Activated CD4-positive, alpha-beta T cell treated with anti-CD3 and anti-CD28 coated beads, Interleukin-2, Interleukin-4, amounts not matched to agents 100 ng/mL and 50 ng/mL, durations not matched to agents 16 hours and 8 hours (primary cell): ENCODE results near the gene AGFG2.
"Not testable (repeated sequence)": the region's sequence is repeated elsewhere in the genome, so short reads cannot be mapped to it uniquely, and the experiment has no call there.

ENCODE experiments used
- DNase-seq: peaks from one replicate; pipeline ENCODE4 v3.0.0-alpha.2; 2020; ENCODE audit warnings: low spot score

Gene AGFG2

DNA sequence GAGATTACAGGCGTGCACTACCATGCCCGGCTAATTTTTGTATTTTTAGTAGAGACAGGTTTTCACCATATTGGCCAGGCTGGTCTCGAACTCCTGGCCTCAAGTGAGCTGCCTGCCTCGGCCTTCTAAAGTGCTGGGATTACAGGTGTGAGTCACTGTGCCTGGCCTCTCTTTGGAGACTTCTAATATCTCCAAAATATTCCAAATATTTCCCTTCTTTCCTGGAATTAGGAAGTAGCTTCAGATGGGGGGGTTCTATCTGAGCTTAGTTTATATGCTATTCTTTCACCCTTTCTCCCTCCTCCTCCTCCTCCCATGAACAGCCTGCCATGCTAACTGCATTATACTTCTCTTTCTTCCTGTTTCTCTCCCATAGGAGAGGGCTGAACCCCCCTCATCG is 9.4 kb downstream of the AGFG2 start:
- not testable (repeated sequence) for DNase-seq

DNA sequence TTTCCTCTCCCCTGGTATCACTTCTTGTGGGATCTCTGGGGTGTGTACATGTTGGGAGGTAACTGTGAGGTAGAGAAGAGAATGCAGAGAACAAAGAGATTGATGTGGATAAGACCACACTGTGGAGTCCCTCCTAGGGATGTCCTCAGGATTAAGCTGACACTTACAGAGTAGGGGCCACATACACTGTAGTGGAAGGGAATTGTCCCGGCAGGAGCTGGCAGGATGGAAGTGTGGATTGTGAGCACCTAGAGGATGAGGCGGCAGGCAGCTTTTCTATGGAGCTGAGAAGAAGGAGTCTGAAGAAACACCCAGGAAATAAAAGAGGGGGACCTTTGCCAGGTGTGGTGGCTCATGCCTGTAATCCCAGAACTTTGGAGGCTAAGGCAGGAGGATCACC is 13.5 kb downstream of the AGFG2 start:
- DNase-seq = no peak

DNA sequence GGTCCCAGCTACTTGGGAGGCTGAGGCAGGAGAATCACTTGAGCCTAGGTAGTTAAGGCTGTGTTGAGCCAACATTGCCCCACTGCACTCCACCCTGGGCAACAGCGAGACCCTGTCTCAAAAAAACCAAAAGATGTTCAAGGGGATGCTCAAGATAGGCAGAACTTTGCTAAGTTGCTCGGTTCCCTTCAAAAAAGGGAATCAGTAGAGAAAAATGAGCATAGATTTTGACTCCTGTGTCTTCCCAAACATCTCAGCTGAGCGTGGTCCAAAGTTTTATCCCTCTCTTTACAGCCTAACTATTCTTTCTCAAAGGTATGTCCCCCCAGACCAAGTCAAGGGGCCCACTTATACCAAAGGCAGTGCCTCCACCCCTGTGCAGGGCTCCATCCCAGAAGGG is 14.0 kb downstream of the AGFG2 start:
- no peak for DNase-seq

DNA sequence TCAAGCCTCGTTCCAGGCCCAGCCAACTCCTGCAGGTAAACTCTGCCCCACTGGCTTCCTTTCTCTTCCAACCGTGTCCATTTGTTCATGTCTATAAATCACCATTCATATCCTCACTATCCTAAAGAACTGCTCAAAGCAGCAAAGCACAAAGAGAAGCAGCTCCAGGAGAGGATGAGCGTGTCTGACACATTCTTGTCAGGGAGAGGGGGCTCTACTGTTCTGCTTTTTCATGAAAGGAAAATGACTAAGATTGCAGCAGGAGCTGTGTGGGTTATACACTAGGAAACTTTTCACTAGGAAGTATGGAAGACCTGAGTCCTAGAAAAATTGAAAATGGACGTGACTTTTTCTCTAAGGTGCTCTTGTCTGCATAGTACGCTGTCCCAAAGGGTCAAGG is 16.7 kb downstream of the AGFG2 start:
- no peak for DNase-seq

DNA sequence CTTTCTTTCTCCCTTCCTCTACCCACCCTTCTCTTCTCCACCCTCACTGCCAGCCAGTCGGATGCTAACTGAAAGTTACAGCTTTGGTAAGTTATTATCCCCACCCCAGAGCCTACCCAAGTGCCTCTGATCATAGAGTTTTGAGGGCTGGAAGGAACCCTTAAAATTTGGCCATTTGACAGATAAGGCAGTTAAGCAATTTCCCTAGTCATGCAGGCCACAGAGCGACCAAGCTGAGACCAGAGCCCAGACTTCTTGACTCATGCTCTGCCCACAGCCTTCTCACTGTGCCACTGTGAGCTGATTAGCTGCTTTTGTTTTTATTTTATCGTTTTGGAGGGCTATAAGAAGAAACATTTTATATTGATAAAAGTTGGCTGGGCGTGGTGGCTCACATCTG is 17.5 kb downstream of the AGFG2 start:
- DNase-seq = no peak

DNA sequence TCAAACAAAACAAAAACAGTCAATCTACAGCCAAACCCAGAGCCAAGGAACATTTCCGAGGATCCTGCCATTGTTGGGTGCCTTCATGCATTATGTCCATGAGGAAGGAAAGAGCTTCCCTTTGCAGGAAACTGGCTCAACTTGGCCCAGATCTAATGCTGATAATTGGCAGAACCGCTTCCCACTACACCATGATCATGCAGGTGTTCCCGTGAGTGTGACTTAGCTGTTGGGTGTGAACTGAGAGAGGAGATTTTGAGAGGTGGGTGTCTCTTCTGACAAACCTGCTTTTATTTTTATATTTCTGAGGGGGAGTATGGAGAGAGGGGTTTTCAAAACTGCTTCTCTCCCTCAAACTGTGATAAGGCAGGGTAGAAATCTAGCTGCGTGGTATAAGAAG is 20.1 kb downstream of the AGFG2 start:
- DNase-seq = no peak

DNA sequence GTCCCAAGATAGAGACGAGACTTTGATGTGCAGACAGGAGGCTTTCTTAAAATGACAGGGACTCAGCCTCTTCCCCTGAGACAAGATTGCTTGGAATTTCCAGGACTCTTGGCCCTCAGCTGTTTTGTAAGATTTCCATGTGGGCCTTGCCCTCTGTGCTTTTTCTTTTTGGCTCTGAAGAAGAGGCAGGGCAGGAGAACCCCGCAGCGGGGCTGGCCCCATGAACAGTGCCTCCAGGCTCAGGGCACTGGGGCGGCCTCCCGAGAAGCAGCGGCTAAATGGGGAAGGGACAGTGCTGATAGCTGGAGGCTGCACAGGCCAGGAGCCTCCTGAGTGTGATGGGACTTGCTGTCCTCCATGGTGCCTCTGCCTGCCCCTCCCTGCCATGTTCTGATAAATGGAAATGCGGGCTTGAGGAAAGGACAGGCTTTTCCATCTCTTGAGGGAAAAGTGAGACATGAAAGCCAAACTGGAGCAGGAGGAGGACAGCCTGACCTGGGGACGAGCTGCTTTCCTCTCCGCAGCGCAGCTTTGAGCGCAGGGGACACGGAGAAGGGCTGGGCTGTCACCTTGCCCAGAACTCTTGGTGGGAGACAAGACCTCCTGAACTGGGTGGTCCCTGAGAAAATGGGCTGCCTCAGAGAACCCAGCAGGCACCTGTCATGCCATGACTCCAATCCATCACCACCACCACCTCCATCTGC is 22.6 kb downstream of the AGFG2 start:
- no peak for DNase-seq

DNA sequence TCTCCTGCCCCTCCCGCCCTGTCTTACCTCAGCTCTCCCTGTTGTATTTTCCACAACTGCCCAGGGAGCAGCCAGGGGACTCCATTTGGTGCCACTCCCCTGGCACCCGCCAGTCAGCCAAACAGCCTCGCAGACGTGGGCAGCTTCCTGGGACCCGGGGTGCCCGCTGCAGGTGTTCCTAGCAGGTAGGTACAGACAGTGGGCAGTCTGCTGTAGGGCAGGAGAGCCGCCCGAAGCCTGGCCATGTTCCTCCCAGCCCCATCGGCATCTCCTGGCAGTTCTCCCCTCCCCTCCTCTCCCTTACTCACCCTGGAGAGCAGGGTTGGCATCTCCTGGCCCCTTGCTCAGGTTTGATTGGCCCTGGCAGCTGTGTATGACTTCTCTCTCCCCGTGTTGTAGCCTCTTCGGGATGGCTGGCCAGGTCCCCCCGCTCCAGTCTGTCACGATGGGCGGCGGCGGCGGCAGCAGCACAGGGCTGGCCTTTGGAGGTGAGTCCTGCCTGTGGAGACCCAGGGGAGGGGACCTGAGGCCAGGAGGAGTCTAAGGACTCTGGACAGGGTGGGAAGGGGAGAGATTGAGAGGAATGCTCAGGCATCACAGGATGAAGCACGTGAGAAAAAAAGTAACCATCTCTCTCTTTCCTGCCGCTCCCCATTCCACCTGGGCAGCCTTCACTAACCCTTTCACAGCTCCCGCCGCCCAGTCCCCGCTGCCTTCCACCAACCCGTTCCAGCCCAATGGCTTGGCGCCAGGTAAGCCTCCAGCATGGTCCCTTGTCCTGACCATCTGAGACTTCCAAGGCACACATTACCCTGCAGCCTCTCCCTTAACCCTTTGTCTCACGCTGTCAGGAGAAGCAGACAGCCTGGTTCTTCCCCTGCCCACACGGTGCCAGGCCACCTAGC is 23.4 kb downstream of the AGFG2 start:
- DNase-seq = no peak

DNA sequence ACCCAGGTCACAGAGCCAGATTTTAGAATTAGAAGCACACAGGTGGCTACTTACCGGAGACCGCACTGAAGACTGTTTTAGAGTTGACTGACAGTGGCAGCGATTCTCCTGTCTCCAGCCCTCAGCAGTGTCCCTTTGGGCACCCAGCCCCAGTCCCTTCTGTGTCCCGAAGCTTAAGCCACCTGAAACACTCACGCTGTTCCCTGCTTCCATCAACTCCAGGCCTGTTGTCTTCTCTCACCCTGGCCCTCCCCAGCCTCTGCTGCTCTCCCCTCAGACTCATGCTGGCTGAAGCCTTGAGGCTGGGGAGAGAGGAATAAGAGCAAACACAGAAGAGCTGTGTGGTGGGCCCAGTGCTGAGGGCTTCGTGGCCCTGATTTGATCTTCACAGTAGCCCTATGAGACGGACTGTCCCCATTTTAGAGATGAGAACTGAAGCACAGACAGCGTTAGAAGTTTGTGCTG is 24.1 kb downstream of the AGFG2 start:
- no peak for DNase-seq

DNA sequence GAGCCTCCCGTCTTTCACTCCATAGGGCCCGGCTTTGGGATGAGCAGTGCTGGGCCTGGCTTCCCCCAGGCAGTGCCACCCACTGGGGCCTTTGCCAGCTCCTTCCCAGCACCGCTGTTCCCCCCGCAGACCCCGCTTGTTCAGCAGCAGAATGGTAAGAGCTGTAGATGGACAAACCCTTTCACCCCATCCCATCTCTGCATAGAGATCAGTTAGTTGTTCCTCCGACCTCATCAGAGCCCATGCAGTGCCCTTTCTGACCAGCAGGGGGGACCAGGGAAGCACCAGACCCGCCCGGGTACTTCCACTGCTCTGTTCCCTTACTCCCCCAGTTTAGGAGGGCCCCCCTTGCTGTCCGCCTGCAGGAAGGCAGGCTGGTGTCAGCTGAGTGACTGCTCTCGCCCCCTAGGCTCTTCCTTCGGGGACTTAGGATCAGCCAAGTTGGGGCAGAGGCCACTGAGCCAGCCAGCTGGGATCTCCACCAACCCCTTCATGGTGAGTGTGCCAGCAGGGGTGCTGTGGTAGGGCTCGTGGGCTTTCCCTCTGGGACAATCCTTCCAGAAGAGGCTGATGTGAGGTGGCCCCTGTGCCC is 24.9 kb downstream of the AGFG2 start:
- DNase-seq = peak; percentile 83

DNA sequence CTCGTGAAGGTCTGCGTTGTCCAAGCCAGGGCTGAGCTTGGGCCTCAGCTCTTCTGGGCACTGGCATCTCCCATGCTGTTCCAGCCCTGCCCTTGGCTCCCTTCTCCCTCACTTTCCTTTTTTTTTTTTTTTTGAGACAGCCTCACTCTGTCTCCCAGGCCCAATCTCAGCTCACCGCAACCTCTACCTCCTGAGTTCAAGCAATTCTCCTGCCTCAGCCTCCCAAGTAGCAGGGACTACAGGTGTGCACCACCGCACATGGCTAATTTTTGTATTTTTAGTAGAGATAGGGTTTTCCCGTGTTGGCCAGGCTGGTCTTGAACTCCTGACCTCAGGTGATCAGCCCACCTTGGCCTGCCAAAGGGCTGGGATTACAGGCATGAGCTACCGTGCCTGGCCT is 25.4 kb downstream of the AGFG2 start:
- DNase-seq = not testable (repeated sequence)

DNA sequence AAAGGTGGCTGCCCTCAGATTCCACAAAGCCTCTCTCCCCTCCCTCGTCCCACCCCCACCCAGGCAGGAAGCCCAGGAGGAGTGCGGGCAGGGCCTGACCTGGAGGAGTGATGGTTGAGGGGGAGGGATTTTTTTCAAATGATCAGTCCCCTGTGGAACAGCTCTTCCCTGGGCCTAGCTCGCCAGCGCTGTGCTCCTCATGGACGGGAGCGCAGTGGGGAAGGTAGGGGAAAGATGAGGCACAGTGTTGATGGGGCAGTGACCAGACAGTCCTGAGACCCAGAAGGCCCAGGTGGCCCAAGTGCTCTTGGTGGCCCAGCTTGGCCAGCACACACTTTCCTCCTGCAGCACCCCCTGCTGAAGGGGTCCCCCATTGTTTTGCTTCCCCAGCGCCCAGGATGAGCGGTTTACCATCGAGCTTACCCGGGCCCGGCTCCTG is 26.1 kb downstream of the AGFG2 start:
- no peak for DNase-seq

DNA sequence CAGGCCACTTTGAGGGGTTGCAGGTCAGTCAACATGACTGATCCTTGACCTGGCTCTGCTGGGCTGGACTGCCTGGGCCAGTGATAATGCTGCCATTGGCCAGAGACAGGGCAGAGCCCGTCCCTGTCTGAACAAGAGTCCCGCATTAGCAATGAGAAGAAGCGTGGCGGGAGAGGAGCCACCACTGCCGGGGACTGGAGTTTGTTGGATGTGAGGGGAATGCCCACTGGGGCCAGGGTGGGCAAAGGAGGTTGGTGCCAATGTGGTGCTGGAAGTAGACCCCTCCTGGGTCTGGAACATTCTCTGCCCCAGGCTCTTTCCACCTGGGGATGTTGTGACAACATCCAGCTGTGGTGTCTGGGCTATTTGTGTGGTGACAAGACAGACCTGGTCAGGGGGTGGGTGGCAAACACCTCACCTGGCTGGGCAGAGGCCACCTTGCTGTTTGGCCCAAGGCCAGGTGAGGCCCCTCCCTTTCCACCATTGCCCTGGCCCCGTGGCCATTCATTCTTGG is 27.1 kb downstream of the AGFG2 start:
- DNase-seq = no peak

DNA sequence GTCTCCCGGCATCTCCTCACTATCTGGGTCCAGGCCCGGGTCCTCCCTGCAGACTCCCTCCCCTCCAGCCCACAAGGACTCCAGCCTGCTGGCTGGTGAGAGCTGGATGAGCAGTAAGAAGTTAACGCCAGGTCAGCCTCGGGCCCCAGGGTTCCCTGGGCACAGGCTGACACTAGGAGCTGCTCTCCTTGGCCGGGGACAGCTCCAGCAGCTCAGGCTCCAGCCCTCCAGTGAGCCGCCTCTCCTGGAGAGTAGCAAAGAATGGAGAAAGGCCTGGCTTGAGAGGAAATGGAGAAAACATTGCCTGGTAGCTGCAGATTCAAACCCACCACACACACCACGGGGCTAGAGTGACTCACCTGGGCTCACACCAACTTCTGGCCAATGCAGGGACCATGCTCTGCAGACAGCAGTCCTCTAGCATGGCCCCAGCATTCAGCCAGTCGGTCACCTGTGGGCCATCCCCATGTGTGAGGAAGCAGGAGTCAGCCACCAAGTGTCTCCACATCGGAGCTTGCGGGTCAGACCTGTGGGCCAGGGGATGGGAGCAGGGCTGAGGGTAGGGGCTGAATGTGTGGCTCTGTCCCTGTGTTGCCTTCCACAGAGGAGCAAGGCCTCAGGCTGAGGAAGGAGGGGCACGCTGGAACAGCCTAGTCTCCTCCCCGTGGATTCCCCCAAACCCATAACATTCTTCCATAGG is 28.2 kb downstream of the AGFG2 start:
- no peak for DNase-seq

DNA sequence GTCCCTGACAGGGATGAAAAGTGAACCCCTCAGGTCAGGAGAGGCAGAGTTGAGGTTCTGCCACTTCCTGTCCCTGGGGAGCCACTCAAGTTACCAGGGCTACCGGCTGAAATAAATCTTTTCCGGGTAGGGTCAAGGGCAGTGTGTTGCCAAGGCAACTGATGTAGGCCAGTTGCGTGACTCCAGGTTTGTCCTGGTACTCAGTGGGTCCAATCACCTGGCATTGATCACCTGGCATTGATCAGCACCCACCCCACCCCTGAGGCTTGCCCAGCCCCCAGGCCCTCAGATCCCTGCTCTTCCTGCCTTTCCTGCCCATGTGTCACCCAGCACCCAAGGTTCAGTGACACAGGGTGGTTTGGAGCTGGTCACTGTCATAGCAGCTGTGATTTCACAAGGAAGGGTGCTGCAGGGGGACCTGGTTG is 28.8 kb downstream of the AGFG2 start:
- DNase-seq = no peak

DNA sequence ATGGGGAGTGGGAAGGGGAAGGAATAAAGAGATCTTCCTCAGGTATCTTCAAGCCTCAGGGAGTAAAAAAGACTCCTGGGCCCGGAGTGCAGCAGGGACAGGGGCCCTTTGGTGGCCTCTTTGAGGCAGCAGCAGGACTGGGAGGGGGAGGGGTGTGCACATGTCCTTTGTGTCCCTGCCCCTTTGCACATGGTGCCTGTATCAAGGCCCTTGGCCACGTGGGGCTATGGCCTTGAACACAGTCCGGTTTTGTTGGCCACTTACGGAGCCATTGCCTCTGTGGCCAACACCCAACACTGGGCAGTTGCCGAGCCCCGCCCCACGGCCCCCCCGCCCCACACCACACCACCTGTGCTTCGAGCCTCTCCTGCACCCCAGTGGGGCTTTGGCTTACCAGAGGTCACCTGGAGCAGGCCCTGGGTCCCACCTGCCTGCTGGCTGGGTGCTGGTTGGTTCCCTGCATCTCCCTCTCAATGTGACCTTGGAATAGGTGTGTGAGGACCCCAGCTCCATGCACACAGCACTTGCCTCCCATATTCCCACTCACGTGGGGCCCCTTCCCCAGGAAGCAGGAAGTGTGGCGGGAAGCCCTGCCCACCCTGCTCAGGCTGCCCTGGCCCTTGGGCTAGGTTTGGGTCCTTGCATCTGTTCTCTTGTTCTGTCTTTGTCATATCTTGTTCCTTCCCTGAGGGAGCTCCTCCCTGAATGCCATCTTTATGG is 29.3 kb downstream of the AGFG2 start:
- no peak for DNase-seq

DNA sequence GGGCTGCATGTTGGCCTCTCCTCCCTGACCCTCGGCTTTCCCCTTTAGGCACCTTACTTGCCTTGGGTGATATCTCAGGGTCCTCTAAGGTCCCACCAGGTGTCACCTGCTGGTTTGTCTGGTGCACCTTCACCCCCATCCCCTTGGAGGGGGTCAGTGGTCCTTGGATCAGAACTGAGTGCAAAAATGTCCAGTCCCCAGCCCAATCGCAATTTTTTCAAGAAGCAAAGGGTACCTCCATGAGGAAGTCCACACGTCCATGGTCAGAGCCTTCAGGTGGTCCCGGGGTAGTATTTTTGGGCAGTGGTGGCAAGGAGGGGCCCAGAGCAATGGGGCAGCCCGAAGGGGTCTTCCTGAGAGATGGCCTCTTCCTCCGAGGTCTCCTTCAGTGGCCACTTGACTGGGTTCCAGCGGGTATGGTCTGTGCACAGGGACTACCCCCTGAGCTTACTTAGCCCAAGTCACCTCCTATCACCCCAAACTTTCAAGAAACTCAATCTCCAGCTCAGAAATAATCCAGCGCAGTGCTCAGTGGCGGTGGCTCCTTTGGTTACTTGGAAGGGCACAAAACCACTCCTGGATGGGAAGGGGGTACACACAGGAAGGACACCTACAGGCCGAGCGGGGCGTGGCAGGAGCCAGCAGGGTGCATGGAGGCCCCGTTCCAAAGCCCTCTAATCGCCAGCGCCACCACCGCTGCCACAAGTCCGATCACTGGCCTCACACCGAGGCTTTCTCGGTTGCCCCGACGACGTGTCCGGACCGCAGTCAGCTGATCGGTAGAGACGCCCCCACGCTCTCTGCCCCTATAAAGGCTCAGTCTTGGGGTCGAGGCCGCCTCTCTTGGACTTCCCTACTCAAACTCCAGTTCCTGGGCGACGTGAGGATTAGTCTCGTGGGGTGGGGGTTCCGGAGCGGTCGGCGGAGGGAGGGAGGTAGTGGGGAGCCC is 30.2 kb downstream of the AGFG2 start:
- DNase-seq = peak; percentile 57

DNA sequence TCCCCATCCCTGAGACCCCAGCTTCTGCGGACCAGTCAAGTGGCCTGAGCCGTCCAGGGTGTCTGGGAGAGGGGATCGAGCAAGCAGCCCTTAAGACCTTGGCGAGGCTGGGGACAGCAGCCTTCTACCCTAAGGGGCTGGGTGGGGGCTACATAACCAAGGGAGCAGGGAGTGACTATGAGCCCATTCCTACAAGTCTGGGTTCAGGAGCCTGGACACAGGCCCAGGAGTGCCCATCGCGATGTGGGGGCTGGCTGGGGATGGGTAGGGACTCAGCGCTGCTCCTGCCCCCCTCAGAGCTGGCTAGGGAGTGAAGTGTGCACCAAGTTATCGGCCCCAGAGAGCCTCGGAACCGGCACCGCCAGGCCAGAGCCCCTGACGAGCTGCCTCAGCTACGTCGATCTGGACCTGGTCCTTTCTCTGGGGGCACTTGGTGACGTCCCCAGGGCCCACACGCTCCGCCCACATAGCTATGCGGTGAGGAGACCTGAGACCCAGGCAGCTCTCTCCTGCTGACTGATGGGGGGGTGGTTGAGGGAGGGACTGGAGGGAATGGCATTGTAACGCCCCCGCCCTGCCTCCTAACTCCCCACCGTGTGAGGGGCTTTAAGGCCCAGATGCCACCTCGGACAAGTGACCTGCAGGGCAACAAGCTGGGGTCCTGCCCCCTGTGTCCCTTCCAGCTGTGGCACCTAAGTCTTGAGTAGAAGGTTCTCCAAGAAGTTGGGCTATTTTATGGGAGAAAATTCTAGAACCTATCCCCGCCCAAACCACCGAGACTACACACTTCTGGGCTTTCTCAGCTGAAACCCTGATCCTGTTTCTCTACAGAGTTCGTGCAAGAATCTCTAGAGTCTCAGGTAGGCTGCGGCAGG is 32.2 kb downstream of the AGFG2 start:
- no peak for DNase-seq

DNA sequence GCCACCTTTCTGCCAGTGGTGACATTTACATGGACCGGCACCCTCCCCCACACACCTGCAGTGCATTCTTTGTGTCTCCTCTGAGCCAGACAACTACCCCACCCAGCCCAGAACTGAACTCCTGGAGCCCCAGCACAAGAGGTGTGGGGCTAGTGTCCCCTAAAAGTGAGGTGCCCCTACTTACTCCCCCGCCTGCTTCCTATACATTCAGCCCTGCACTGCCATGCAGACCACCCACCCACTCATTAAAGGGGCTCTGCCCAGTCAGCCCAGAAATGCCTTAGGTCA is 32.8 kb downstream of the AGFG2 start:
- DNase-seq = no peak
